Calu3 (cell line): ENCODE measurements around the gene FOXP1. TPM values are rescaled to one million over a fixed set of nuclear protein-coding genes. Genes with fewer than 3 reads are reported as not detected.

Experiments used
- BruUV-seq: library from RNA; stranded (reverse); fragments of 400-500 nt; replicated peaks from 2 replicates; lab custom pipeline; 2021; lab: Mats Ljungman, UMichigan
- CTCF ChIA-PET: fragments of 300-600 bp; sonication (Branson Sonifier 250); formaldehyde crosslinking; loops from one replicate; lab custom pipeline; 2022; ENCODE audit warnings: antibody characterized with exemption; lab: Charles Lee
- DNase-seq: peaks from one replicate; pipeline ENCODE4 v3.0.0; 2022
- H3K27ac Mint-ChIP-seq: one replicate; pipeline ENCODE4 v1.8.0; 2022; ENCODE audit warnings: mixed read lengths; ENCODE audit not compliant: unreplicated experiment
- H3K27me3 Mint-ChIP-seq: one replicate; pipeline ENCODE4 v1.8.0; 2022; ENCODE audit warnings: mixed read lengths; ENCODE audit not compliant: unreplicated experiment
- H3K36me3 Mint-ChIP-seq: one replicate; pipeline ENCODE4 v1.8.0; 2022; ENCODE audit warnings: mild to moderate bottlenecking, moderate library complexity, mixed read lengths; ENCODE audit not compliant: insufficient read depth, unreplicated experiment
- H3K4me1 Mint-ChIP-seq: one replicate; pipeline ENCODE4 v1.8.0; 2022; ENCODE audit warnings: mild to moderate bottlenecking, low read depth, mixed read lengths; ENCODE audit not compliant: unreplicated experiment
- H3K4me3 Mint-ChIP-seq: one replicate; pipeline ENCODE4 v1.8.0; 2022; ENCODE audit warnings: mild to moderate bottlenecking, low read depth, moderate library complexity, mixed read lengths; ENCODE audit not compliant: unreplicated experiment
- H3K9me3 Mint-ChIP-seq: one replicate; pipeline ENCODE4 v1.8.0; 2022; ENCODE audit warnings: low read depth, mixed read lengths; ENCODE audit not compliant: unreplicated experiment
- CTCF ChIP-seq: fragments of 200-600 bp; IDR thresholded peaks from one replicate; pipeline ENCODE4 v1.8.0; 2022; ENCODE audit warnings: antibody characterized with exemption; ENCODE audit not compliant: unreplicated experiment
- intact Hi-C: fragments of 100-400 bp; cut with micrococcal nuclease; formaldehyde crosslinking; loops from one replicate; pipeline ENCODE4 v1.10.0; 2022; ENCODE audit not compliant: unreplicated experiment
- total RNA-seq: library from RNA; stranded (reverse); gene quantifications from 2 replicates; pipeline ENCODE4 v1.2.3, GENCODE V29; 2022

The FOXP1 gene
- total RNA-seq, 1 experiment from 2014 or later, result 82.8 TPM

- TF ChIP-seq CTCF, result no peak
- H3K36me3 Mint-ChIP-seq, result peaks cover 6% of the 10 kb centered on the region
- H3K4me3 Mint-ChIP-seq, result no peak overlapping the region
- no peaks in the 10 kb centered on the region for H3K9me3 Mint-ChIP-seq
- no peaks in the 10 kb centered on the region for H3K4me1 Mint-ChIP-seq
- H3K27ac Mint-ChIP-seq, result no peak overlapping the region
- CTCF ChIA-PET, result no interaction called here
- intact Hi-C loops, result no loop called here
- no peaks in the 10 kb centered on the region for H3K27me3 Mint-ChIP-seq
- BruUV-seq, result no TSS peak
- DNase-seq, result no peak
Measured at GRCh38 chr3:71417791-71418190, 165.7 kb downstream of the FOXP1 start.

DNA sequence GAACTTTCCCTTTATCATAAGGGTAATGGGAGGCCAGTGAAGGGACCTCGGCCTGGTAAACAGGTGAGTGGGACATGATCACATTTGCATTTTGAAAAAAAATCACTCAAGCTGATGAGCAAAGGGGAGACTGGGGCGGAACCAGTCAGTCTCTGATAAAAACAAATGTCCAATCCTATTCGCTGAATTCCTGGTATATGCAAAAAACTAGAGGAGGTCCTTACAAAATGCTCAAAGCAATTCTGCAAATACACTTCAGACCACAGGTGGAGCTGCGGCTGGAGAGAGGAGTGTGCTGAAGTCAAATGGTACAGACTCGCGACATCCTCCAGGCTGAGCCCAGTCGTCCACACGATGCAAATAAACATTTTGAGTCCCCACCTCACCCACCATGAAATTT lies 166.7 kb downstream of the FOXP1 start:
- Mint-ChIP-seq H3K4me3 (no peak overlapping the region), H3K36me3 (peaks cover 6% of the 10 kb centered on the region), H3K27ac (no peak overlapping the region), H3K4me1 (no peaks in the 10 kb centered on the region), H3K27me3 (no peaks in the 10 kb centered on the region), H3K9me3 (no peaks in the 10 kb centered on the region)
- CTCF ChIA-PET, result no interaction called here
- intact Hi-C loops, result no loop called here
- DNase-seq, result no peak
- TF ChIP-seq CTCF, result no peak
- BruUV-seq, result no TSS peak

GRCh38 chr3:71415681-71416122 lies 167.8 kb downstream of the FOXP1 start:
- no peaks in the 10 kb centered on the region for H3K4me1 Mint-ChIP-seq
- H3K27me3 Mint-ChIP-seq, result no peaks in the 10 kb centered on the region
- H3K9me3 Mint-ChIP-seq, result no peaks in the 10 kb centered on the region
- intact Hi-C loops, result no loop called here
- H3K36me3 Mint-ChIP-seq, result peaks cover 6% of the 10 kb centered on the region
- TF ChIP-seq CTCF, result no peak
- H3K27ac Mint-ChIP-seq, result no peak overlapping the region
- BruUV-seq, result no TSS peak
- no peak for DNase-seq
- H3K4me3 Mint-ChIP-seq, result no peak overlapping the region
- CTCF ChIA-PET, result no interaction called here

GRCh38 chr3:71414189-71414927 lies 169.2 kb downstream of the FOXP1 start:
- peaks cover 6% of the 10 kb centered on the region for H3K36me3 Mint-ChIP-seq
- H3K27me3 Mint-ChIP-seq, result no peaks in the 10 kb centered on the region
- intact Hi-C loops, result no loop called here
- DNase-seq, result no peak
- CTCF ChIA-PET, result no interaction called here
- no peak for TF ChIP-seq CTCF
- no TSS peak for BruUV-seq
- no peaks in the 10 kb centered on the region for H3K9me3 Mint-ChIP-seq
- no peak overlapping the region for H3K27ac Mint-ChIP-seq
- H3K4me1 Mint-ChIP-seq, result no peaks in the 10 kb centered on the region
- H3K4me3 Mint-ChIP-seq, result no peak overlapping the region
